ENCODE measurements around the gene NR2E3.
"Not testable (repeated sequence)": the region's sequence is repeated elsewhere in the genome, so short reads cannot be mapped to it uniquely, and the experiment has no call there.

Gene NR2E3

GRCh38 chr15:71815301-71815700, 4.9 kb downstream of the NR2E3 start:
- no peak for DNase-seq (ENCODE audit: low spot score)

DNA sequence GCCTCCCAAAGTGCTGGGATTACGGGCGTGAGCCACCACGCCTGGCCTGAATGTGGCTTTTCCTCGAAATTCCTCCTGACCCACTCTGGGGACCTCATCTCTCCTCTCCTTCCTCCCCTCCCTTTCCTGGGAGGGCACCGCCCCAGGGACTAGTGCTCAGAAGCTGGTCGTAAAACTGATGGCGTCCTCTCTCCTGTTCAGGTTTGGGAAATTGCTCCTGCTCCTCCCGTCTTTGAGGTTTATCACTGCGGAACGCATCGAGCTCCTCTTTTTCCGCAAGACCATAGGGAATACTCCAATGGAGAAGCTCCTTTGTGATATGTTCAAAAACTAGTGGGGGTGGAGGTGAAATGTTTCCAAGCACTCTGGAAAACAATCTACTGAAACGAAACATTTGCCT, 7.0 kb downstream of the NR2E3 start:
- no peak for DNase-seq (ENCODE audit: low spot score)

GRCh38 chr15:71820127-71820526, 9.8 kb downstream of the NR2E3 start:
- DNase-seq (ENCODE audit: low spot score): no peak

DNA sequence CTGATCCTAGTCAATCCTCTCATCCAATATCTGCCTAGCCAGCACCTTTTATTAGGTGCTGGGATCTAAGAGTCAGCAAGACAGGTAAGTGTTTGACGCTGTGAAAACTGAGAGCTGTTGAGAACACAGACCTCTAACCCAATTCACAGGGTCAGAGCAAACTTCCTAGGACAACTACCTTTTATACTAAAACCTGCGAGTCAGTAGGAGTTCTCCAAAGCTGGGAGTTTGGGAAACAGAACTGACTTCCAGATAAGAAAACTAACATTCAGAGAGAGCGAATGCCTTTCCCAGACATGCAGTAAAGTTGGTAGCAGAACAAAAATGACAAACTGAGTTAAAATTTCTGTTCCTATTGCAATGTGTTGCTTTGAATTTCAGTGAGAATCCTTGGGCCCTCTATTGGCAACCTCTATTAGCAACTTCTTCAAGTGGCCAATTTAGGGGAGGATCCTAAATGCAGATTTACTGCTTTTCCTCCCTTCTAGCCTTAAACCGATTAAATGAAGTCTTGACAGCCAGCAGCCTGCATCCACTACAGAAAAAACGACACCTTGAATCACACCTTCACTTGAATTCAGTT, 11.3 kb downstream of the NR2E3 start:
- no peak for DNase-seq (ENCODE audit: low spot score)

DNA sequence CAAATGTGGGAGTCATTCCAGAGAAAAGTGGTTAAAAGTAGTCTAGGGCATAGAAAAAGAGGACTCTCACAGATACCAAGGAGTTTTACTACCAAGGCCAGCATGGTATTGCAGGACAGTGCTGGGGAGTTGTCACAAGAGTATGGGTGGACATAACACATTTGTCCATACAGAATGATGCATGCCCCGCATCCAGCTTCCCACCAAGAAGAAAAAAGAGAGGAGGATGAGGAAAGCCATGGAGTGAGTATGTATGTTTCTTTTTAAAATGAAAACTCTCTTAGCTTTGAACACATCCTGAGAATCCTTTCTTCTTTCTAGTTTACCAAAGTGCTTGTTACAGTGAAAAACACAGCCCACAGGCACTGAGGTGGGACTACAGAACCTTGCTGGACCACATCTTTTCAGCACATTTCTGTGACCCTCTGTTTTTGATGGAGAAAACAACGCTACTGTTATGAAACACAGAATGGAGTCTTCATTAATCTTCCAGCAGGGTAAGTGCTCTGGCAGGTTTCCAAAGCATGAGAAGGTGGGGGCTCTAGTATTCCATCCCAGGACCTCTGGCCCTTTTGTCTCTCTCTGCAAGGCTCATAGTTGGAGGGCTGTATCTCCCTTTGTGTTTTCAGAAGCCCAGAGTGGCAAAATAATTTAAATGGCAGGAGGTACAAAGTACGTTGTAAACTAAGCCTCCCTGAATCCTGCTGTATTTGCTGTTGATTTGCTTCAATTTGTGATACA, 12.7 kb downstream of the NR2E3 start:
- DNase-seq (ENCODE audit: low spot score): no peak

GRCh38 chr15:71823801-71824200, 13.4 kb downstream of the NR2E3 start:
- DNase-seq (ENCODE audit: low spot score): no peak

- no peak for DNase-seq (ENCODE audit: low spot score)
These were observed 14.8 kb downstream of the NR2E3 start for GRCh38 chr15:71825021-71825730.

GRCh38 chr15:71826196-71826595, 15.8 kb downstream of the NR2E3 start:
- no peak for DNase-seq (ENCODE audit: low spot score)

- DNase-seq (ENCODE audit: low spot score): no peak
These were observed 20.6 kb downstream of the NR2E3 start for GRCh38 chr15:71830981-71831380.

DNA sequence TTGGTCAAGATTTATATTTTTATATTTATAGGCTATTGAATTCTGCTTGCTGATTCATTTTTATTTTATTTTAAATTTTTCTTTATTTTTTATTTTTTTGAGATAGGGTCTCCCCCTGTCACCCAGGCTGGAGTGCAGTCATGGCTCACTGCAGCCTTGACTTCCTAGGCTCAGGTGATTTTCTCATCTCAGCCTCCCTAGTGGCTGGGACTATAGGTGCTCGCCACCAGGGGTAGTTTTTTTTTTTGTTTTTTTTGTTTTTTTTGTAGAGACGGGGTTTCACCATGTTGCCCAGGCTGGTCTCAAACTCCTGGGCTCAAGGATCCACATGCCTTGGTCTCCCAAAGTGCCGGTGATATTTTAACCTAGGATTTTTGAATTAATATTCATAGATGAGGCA, 31.2 kb downstream of the NR2E3 start:
- no peak for DNase-seq (ENCODE audit: low spot score)

- DNase-seq (ENCODE audit: low spot score): no peak
These were observed 34.6 kb downstream of the NR2E3 start for GRCh38 chr15:71844916-71845315.

DNA sequence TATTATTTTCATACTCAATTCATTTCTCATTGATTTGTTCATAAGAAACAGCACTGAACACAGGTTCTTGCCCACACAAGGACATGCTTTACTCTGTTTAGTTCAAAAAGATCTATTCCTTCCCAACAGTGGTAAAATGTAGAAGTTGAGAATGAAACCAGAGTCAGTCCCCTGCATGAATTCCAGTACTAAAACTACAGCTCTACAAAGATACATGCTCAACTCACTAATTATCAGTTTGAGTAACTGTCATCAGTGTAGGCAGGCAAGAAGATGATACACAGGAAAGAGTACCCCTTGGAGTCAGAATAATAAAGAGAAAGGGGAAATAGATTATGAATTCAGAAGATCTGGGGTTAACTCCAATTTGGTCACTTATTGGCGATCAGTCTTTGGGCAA, 43.2 kb downstream of the NR2E3 start:
- no peak for DNase-seq (ENCODE audit: low spot score)

- DNase-seq (ENCODE audit: low spot score): not testable (repeated sequence)
These were observed 47.9 kb downstream of the NR2E3 start for GRCh38 chr15:71858232-71858631.
